Measurements from ENCODE around the gene ELMO1. TPM values are rescaled to one million over a fixed set of nuclear protein-coding genes. Genes with fewer than 3 reads are reported as not detected.

ELMO1 gene
- total RNA-seq, 1 experiment from 2014 or later = not detected

- DNase-seq (ENCODE audit: low spot score) = no peak
- Histone ChIP-seq H3K27me3 (replicated peaks; ENCODE audit: insufficient read depth, low read depth, low read length, poor library complexity) (no peaks in the 10 kb centered on the region), H3K4me1 (ENCODE audit: insufficient read depth, low read length, poor library complexity, severe bottlenecking) (no peaks in the 10 kb centered on the region), H3K4me3 (ENCODE audit: low read depth, low read length, poor library complexity, severe bottlenecking) (no peak overlapping the region), H3K36me3 (ENCODE audit: insufficient read depth, low read length, poor library complexity, severe bottlenecking) (no peaks in the 10 kb centered on the region), H3K9me3 (ENCODE audit: low read depth, low read length, poor library complexity, severe bottlenecking) (no peaks in the 10 kb centered on the region), H3K27ac (ENCODE audit: low read depth, low read length, poor library complexity, severe bottlenecking) (no peak overlapping the region)
- TF ChIP-seq EZH2 (IDR thresholded peaks at IDR 0.05; ENCODE audit: borderline replicate concordance, low read depth, low read length, poor library complexity, severe bottlenecking) (no peak), CTCF (conservative IDR thresholded peaks at IDR 0.05; ENCODE audit: low read depth, low read length) (no peak)
- ChIA-PET POLR2A (ENCODE audit: low non-redundant PET) (no interaction called here), CTCF (no interaction called here)
- intact Hi-C loops (cut with micrococcal nuclease; ENCODE audit: unreplicated experiment) = no loop called here
- BruUV-seq (replicated peaks) = no TSS peak
Measured at GRCh38 chr7:36920433-36920832, 528.2 kb downstream of the ELMO1 start.

GRCh38 chr7:36919738-36920137 lies 528.9 kb downstream of the ELMO1 start:
- intact Hi-C loops (cut with micrococcal nuclease; ENCODE audit: unreplicated experiment) = no loop called here
- H3K27me3 ChIP-seq (replicated peaks; ENCODE audit: insufficient read depth, low read depth, low read length, poor library complexity) = no peaks in the 10 kb centered on the region
- no peak overlapping the region for H3K4me3 ChIP-seq (ENCODE audit: low read depth, low read length, poor library complexity, severe bottlenecking)
- no peak overlapping the region for H3K27ac ChIP-seq (ENCODE audit: low read depth, low read length, poor library complexity, severe bottlenecking)
- CTCF ChIA-PET = no interaction called here
- no peak for DNase-seq (ENCODE audit: low spot score)
- POLR2A ChIA-PET (ENCODE audit: low non-redundant PET) = no interaction called here
- no TSS peak for BruUV-seq (replicated peaks)
- no peaks in the 10 kb centered on the region for H3K9me3 ChIP-seq (ENCODE audit: low read depth, low read length, poor library complexity, severe bottlenecking)
- no peaks in the 10 kb centered on the region for H3K36me3 ChIP-seq (ENCODE audit: insufficient read depth, low read length, poor library complexity, severe bottlenecking)
- no peaks in the 10 kb centered on the region for H3K4me1 ChIP-seq (ENCODE audit: insufficient read depth, low read length, poor library complexity, severe bottlenecking)
- no peak for TF ChIP-seq CTCF (conservative IDR thresholded peaks at IDR 0.05; ENCODE audit: low read depth, low read length)
- TF ChIP-seq EZH2 (IDR thresholded peaks at IDR 0.05; ENCODE audit: borderline replicate concordance, low read depth, low read length, poor library complexity, severe bottlenecking) = no peak

- Histone ChIP-seq H3K4me1 (ENCODE audit: insufficient read depth, low read length, poor library complexity, severe bottlenecking) (no peaks in the 10 kb centered on the region), H3K27ac (ENCODE audit: low read depth, low read length, poor library complexity, severe bottlenecking) (no peak overlapping the region), H3K9me3 (ENCODE audit: low read depth, low read length, poor library complexity, severe bottlenecking) (no peaks in the 10 kb centered on the region), H3K4me3 (ENCODE audit: low read depth, low read length, poor library complexity, severe bottlenecking) (no peak overlapping the region), H3K27me3 (replicated peaks; ENCODE audit: insufficient read depth, low read depth, low read length, poor library complexity) (no peaks in the 10 kb centered on the region), H3K36me3 (ENCODE audit: insufficient read depth, low read length, poor library complexity, severe bottlenecking) (no peaks in the 10 kb centered on the region)
- CTCF ChIA-PET = no interaction called here
- POLR2A ChIA-PET (ENCODE audit: low non-redundant PET) = no interaction called here
- intact Hi-C loops (cut with micrococcal nuclease; ENCODE audit: unreplicated experiment) = no loop called here
- DNase-seq (ENCODE audit: low spot score) = no peak
- TF ChIP-seq CTCF (conservative IDR thresholded peaks at IDR 0.05; ENCODE audit: low read depth, low read length) (no peak), EZH2 (IDR thresholded peaks at IDR 0.05; ENCODE audit: borderline replicate concordance, low read depth, low read length, poor library complexity, severe bottlenecking) (no peak)
- no TSS peak for BruUV-seq (replicated peaks)
Measured at GRCh38 chr7:36918591-36918990, 530.1 kb downstream of the ELMO1 start.

All from A673 (cell line).